ENCODE measurements around the gene FAM151B.
A peak's percentile ranks its signal among the peaks of the same experiment; 100 is the strongest.
"Not testable (repeated sequence)": the region's sequence is repeated elsewhere in the genome, so short reads cannot be mapped to it uniquely, and the experiment has no call there.

The FAM151B gene

GRCh38 chr5:80487829-80488721 is at the start of gene FAM151B:
TSS of gene FAM151B (plus strand) at chr5:80488100. CDS start at chr5:80488124, 24 bp downstream.
- DNase-seq = peak; percentile 75 to 78

GRCh38 chr5:80438739-80439138 is 49.2 kb upstream of the FAM151B start:
- no peak for DNase-seq

GRCh38 chr5:80439213-80439612 is 48.7 kb upstream of the FAM151B start:
- DNase-seq = no peak

GRCh38 chr5:80442742-80443141 is 45.2 kb upstream of the FAM151B start:
- no peak for DNase-seq

- no peak for DNase-seq
These were observed 34.5 kb upstream of the FAM151B start for GRCh38 chr5:80453366-80453765.

- DNase-seq = no peak
These were observed 24.6 kb upstream of the FAM151B start for GRCh38 chr5:80463269-80463668.

GRCh38 chr5:80466669-80467485 is 21.0 kb upstream of the FAM151B start:
- DNase-seq = no peak

GRCh38 chr5:80468131-80468530 is 19.8 kb upstream of the FAM151B start:
- DNase-seq = no peak

GRCh38 chr5:80470631-80471030 is 17.3 kb upstream of the FAM151B start:
- DNase-seq = not testable (repeated sequence)

- no peak for DNase-seq
These were observed 13.0 kb upstream of the FAM151B start for GRCh38 chr5:80474929-80475328.

GRCh38 chr5:80479713-80480112 is 8.2 kb upstream of the FAM151B start:
- DNase-seq = no peak

- no peak for DNase-seq
These were observed 7.5 kb upstream of the FAM151B start for GRCh38 chr5:80480354-80480753.

- peak in 1 of 2 experiments; percentile 12 for DNase-seq
These were observed 6.6 kb upstream of the FAM151B start for GRCh38 chr5:80481019-80481893.

GRCh38 chr5:80482578-80482977 is 5.3 kb upstream of the FAM151B start:
- no peak for DNase-seq

GRCh38 chr5:80483636-80484232 is 4.2 kb upstream of the FAM151B start:
- DNase-seq = no peak

GRCh38 chr5:80487444-80487828 is 464 bp upstream of the FAM151B start:
- no peak for DNase-seq

- no peak for DNase-seq
These were observed 3.4 kb downstream of the FAM151B start for GRCh38 chr5:80491296-80491695.

- no peak for DNase-seq
These were observed 4.8 kb downstream of the FAM151B start for GRCh38 chr5:80492741-80493140.

GRCh38 chr5:80493443-80493842 is 5.5 kb downstream of the FAM151B start:
- not testable (repeated sequence) for DNase-seq

- no peak for DNase-seq
These were observed 8.0 kb downstream of the FAM151B start for GRCh38 chr5:80495891-80496290.

- DNase-seq = no peak
These were observed 14.9 kb downstream of the FAM151B start for GRCh38 chr5:80502800-80503199.

GRCh38 chr5:80503641-80504040 is 15.7 kb downstream of the FAM151B start:
- DNase-seq = no peak

All from stimulated activated CD4-positive, alpha-beta T cell treated with anti-CD3 and anti-CD28 coated beads, Interleukin-4, amount 100 ng/mL, for 4 hours (primary cell).